GM23248 (cell line): Measurements from ENCODE around the gene ASCL2. TPM values are rescaled to one million over a fixed set of nuclear protein-coding genes. Genes with fewer than 3 reads are reported as not detected.

Experiments used
- DNase-seq: peaks from one replicate; pipeline ENCODE4 v3.0.0-alpha.2; 2015
- H2AFZ ChIP-seq: fragments of 200-600 bp; sonication (generic); 2 replicates; pipeline ENCODE4 v1.6.1; 2016; ENCODE audit warnings: antibody characterized with exemption
- H3F3A ChIP-seq: fragments of 200-600 bp; sonication (generic); 2 replicates; pipeline ENCODE4 v1.6.1; 2016; ENCODE audit warnings: mild to moderate bottlenecking, antibody characterized with exemption, mixed run types; ENCODE audit not compliant: insufficient read depth
- H3K27ac ChIP-seq: fragments of 200-600 bp; sonication (generic); 2 replicates; pipeline ENCODE4 v1.5.1; 2016; ENCODE audit warnings: mild to moderate bottlenecking
- H3K27me3 ChIP-seq: fragments of 200-600 bp; sonication (generic); replicated peaks from 2 replicates; pipeline ENCODE4 v1.6.1; 2016; ENCODE audit warnings: mild to moderate bottlenecking; ENCODE audit not compliant: insufficient read depth
- H3K36me3 ChIP-seq: fragments of 200-600 bp; sonication (generic); 2 replicates; pipeline ENCODE4 v1.6.1; 2016; ENCODE audit warnings: low read depth, mild to moderate bottlenecking
- H3K4me1 ChIP-seq: fragments of 200-600 bp; sonication (generic); 2 replicates; pipeline ENCODE4 v1.6.1; 2016; ENCODE audit warnings: mild to moderate bottlenecking; ENCODE audit not compliant: insufficient read depth
- H3K4me2 ChIP-seq: fragments of 200-600 bp; sonication (generic); one replicate; pipeline ENCODE4 v1.6.1; 2016; ENCODE audit warnings: mild to moderate bottlenecking; ENCODE audit not compliant: unreplicated experiment
- H3K4me3 ChIP-seq: fragments of 200-600 bp; sonication (generic); 2 replicates; pipeline ENCODE4 v1.5.1; 2016; ENCODE audit warnings: mild to moderate bottlenecking
- H3K79me2 ChIP-seq: fragments of 200-600 bp; sonication (generic); 2 replicates; pipeline ENCODE4 v1.6.1; 2016; ENCODE audit warnings: mild to moderate bottlenecking; ENCODE audit not compliant: insufficient read depth
- H3K9ac ChIP-seq: fragments of 200-600 bp; sonication (generic); 2 replicates; pipeline ENCODE4 v1.6.1; 2016; ENCODE audit warnings: mild to moderate bottlenecking
- H3K9me2 ChIP-seq: fragments of 200-600 bp; sonication (generic); 2 replicates; pipeline ENCODE4 v1.6.1; 2016; ENCODE audit warnings: mixed run types, mild to moderate bottlenecking, moderate library complexity; ENCODE audit not compliant: insufficient read depth
- H3K9me3 ChIP-seq: fragments of 200-600 bp; sonication (generic); one replicate; pipeline ENCODE4 v1.6.1; 2017; ENCODE audit warnings: low read depth
- H4K20me1 ChIP-seq: fragments of 200-600 bp; sonication (generic); 2 replicates; pipeline ENCODE4 v1.6.0; 2016; ENCODE audit not compliant: insufficient read depth
- EZH2 ChIP-seq: fragments of 200-600 bp; sonication (generic); IDR thresholded peaks from 2 replicates; pipeline ENCODE4 v1.6.1; 2018; ENCODE audit warnings: antibody characterized with exemption, mild to moderate bottlenecking; ENCODE audit not compliant: insufficient read depth, poor library complexity, severe bottlenecking
- EZH2phosphoT487 ChIP-seq: fragments of 200-600 bp; sonication (generic); IDR thresholded peaks from 2 replicates; pipeline ENCODE4 v1.6.1; 2018; ENCODE audit warnings: antibody characterized with exemption, moderate library complexity, mild to moderate bottlenecking, low read depth; ENCODE audit not compliant: insufficient read depth
- WGBS, 2 experiments: methylation state at CpG; one replicate each; pipeline ENCODE4 v1.1.6; 2015 to 2017; ENCODE audit warnings: low lambda C conversion rate in 2 of 2, low coverage in 1 of 2; ENCODE audit errors: missing lambda C conversion rate in 2 of 2; 5-methylcytosine and 5-hydroxymethylcytosine counted together
- in situ Hi-C: fragments of 300-500 bp; cut with MboI; formaldehyde crosslinking; loops from 2 replicates; pipeline ENCODE4 v1.15.0; 2020
- polyA plus RNA-seq: library from polyadenylated mRNA; unstranded; fragments of >200 nt; fragmentation: Nextera tagmentation; extraction: Ambion mirVana; gene quantifications from 2 replicates; pipeline ENCODE4 v1.2.1, GENCODE V29; 2016
- total RNA-seq: library from RNA; depleted of rRNA; stranded (reverse); fragments of >200 nt; shearing (Covaris generic); gene quantifications from 2 replicates; pipeline ENCODE4 v1.2.3, GENCODE V29; 2014

Gene ASCL2
- total and polyA plus RNA-seq, 2 experiments from 2014 or later = not detected

- Histone ChIP-seq H3K4me2 (no peak overlapping the region), H3K9ac (no peak overlapping the region), H3K27me3 (no peaks in the 10 kb centered on the region), H3K4me3 (no peak overlapping the region), H3K9me3 (no peaks in the 10 kb centered on the region), H3K36me3 (no peaks in the 10 kb centered on the region), H3K9me2 (no peaks in the 10 kb centered on the region), H3K4me1 (peaks cover 30% of the 10 kb centered on the region), H3K79me2 (no peaks in the 10 kb centered on the region), H3K27ac (no peak overlapping the region), H2AFZ (no peak overlapping the region), H3F3A (no peaks in the 10 kb centered on the region), H4K20me1 (no peaks in the 10 kb centered on the region)
- WGBS, 2 experiments = 83 to 84% methylated on average over 16 of the region's 16 CpGs
- in situ Hi-C loops = loop anchor here (10.0 to 25.0 kb wide), 2 partner anchors 65 to 577 kb away; partner anchors contain the start of genes CD81 and CDKN1C
- TF ChIP-seq EZH2 (no peak), EZH2phosphoT487 (no peak)
- no peak for DNase-seq
Observed at GRCh38 chr11:2310073-2310785, 39.8 kb upstream of the ASCL2 start.

GRCh38 chr11:2309251-2310072, 39.1 kb upstream of the ASCL2 start:
- H3K9ac ChIP-seq = no peak overlapping the region
- H4K20me1 ChIP-seq = no peaks in the 10 kb centered on the region
- H3F3A ChIP-seq = no peaks in the 10 kb centered on the region
- in situ Hi-C loops = loop anchor here (10.0 to 25.0 kb wide), 2 partner anchors 65 to 578 kb away; partner anchors contain the start of genes CD81 and CDKN1C
- no peaks in the 10 kb centered on the region for H3K9me2 ChIP-seq
- WGBS, 2 experiments = 58 to 66% methylated on average over 16 to 19 of the region's 19 CpGs
- H2AFZ ChIP-seq = no peak overlapping the region
- no peak for TF ChIP-seq EZH2
- TF ChIP-seq EZH2phosphoT487 = no peak
- no peaks in the 10 kb centered on the region for H3K79me2 ChIP-seq
- no peak overlapping the region for H3K4me2 ChIP-seq
- H3K27me3 ChIP-seq = no peaks in the 10 kb centered on the region
- no peak for DNase-seq
- H3K27ac ChIP-seq = no peak overlapping the region
- no peak overlapping the region for H3K4me3 ChIP-seq
- no peaks in the 10 kb centered on the region for H3K9me3 ChIP-seq
- no peaks in the 10 kb centered on the region for H3K36me3 ChIP-seq
- peaks cover 26% of the 10 kb centered on the region for H3K4me1 ChIP-seq

- Histone ChIP-seq H2AFZ (no peak overlapping the region), H3K9ac (no peak overlapping the region), H3K4me3 (no peak overlapping the region), H4K20me1 (no peaks in the 10 kb centered on the region), H3F3A (no peaks in the 10 kb centered on the region), H3K9me3 (no peaks in the 10 kb centered on the region), H3K27me3 (no peaks in the 10 kb centered on the region), H3K4me1 (peaks cover 25% of the 10 kb centered on the region), H3K36me3 (no peaks in the 10 kb centered on the region), H3K4me2 (no peak overlapping the region), H3K27ac (no peak overlapping the region), H3K79me2 (no peaks in the 10 kb centered on the region), H3K9me2 (no peaks in the 10 kb centered on the region)
- no peak for DNase-seq
- WGBS, 2 experiments = 79 to 84% methylated on average over 6 to 7 of the region's 7 CpGs
- TF ChIP-seq EZH2phosphoT487 (no peak), EZH2 (no peak)
- in situ Hi-C loops = loop anchor here (25.0 kb wide), 1 partner anchor 579 kb away; the partner anchor contains the start of gene CDKN1C
Observed at GRCh38 chr11:2308713-2309112, 38.3 kb upstream of the ASCL2 start.

GRCh38 chr11:2307501-2308331, 37.3 kb upstream of the ASCL2 start:
- no peak overlapping the region for H3K4me2 ChIP-seq
- no peak overlapping the region for H3K27ac ChIP-seq
- no peaks in the 10 kb centered on the region for H3K36me3 ChIP-seq
- no peak overlapping the region for H3K4me3 ChIP-seq
- no peak overlapping the region for H3K9ac ChIP-seq
- DNase-seq = no peak
- H3K79me2 ChIP-seq = no peaks in the 10 kb centered on the region
- in situ Hi-C loops = loop anchor here (25.0 kb wide), 1 partner anchor 580 kb away; the partner anchor contains the start of gene CDKN1C
- no peaks in the 10 kb centered on the region for H3F3A ChIP-seq
- no peaks in the 10 kb centered on the region for H3K9me3 ChIP-seq
- H3K27me3 ChIP-seq = no peaks in the 10 kb centered on the region
- H3K4me1 ChIP-seq = peaks cover 23% of the 10 kb centered on the region
- TF ChIP-seq EZH2 (no peak), EZH2phosphoT487 (no peak)
- WGBS, 2 experiments = 84 to 86% methylated on average over 21 to 22 of the region's 23 CpGs
- no peaks in the 10 kb centered on the region for H3K9me2 ChIP-seq
- H2AFZ ChIP-seq = no peak overlapping the region
- no peaks in the 10 kb centered on the region for H4K20me1 ChIP-seq
